ENCODE data around the gene OTUD5.

Gene OTUD5

GRCh38 chrX:48971249-48972219 lies 14.1 kb upstream of the OTUD5 start, which contains the start of gene KCND1:
TSS of gene KCND1 (minus strand) at chrX:48971844. CDS start at chrX:48970271, 1,573 bp downstream.
- no peak for DNase-seq

- DNase-seq: no peak
Observed at GRCh38 chrX:48969471-48969870, 12.1 kb upstream of the OTUD5 start.

DNA sequence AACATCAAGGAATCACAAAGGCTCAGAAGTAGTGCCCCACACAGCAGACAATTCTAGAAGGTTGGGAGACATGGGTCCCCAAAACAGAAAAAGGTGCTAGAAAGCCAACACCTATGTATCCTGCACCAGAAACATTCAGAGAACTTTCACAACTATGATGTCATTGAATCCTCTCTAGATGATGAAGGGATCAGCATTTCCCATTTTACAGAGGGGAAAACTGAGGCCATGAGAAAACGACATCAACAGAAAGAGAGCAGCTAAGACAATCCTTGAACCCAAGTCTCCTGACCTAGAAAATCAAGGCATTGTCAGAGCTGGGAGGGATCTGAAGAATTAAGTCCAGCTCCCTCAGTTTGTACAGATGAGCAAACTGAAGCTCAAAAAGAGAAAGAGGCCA lies 11.0 kb upstream of the OTUD5 start:
- DNase-seq: no peak

- DNase-seq: no peak
Observed at GRCh38 chrX:48966796-48967579, 9.6 kb upstream of the OTUD5 start.

- no peak for DNase-seq
Observed at GRCh38 chrX:48965959-48966358, 8.6 kb upstream of the OTUD5 start.

- no peak for DNase-seq
Observed at GRCh38 chrX:48961585-48962091, 4.2 kb upstream of the OTUD5 start.

GRCh38 chrX:48960291-48960690 lies 2.9 kb upstream of the OTUD5 start:
- DNase-seq: no peak

DNA sequence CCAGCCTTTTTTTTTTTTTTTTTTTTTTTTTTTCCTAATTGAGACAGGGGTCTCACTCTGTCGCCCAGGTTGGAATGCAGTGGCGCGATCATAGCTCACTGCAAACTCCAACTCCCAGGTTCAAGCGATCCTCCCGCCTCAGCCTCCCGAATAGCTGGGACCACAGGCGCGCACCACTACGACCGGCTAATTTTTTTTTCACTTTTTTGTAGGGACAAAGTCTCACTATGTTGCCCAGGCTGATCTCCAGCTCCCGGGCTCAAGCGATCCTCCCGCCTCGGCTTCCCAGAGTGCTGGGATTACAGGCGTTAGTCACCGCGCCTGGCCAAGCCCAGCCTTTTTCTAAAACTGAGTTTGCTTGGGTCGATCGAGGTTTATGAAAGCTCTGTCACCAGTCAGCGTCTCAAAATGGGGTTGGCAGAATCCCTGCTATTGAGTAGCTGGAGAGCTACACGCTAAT lies 1.3 kb upstream of the OTUD5 start:
- DNase-seq: no peak

DNA sequence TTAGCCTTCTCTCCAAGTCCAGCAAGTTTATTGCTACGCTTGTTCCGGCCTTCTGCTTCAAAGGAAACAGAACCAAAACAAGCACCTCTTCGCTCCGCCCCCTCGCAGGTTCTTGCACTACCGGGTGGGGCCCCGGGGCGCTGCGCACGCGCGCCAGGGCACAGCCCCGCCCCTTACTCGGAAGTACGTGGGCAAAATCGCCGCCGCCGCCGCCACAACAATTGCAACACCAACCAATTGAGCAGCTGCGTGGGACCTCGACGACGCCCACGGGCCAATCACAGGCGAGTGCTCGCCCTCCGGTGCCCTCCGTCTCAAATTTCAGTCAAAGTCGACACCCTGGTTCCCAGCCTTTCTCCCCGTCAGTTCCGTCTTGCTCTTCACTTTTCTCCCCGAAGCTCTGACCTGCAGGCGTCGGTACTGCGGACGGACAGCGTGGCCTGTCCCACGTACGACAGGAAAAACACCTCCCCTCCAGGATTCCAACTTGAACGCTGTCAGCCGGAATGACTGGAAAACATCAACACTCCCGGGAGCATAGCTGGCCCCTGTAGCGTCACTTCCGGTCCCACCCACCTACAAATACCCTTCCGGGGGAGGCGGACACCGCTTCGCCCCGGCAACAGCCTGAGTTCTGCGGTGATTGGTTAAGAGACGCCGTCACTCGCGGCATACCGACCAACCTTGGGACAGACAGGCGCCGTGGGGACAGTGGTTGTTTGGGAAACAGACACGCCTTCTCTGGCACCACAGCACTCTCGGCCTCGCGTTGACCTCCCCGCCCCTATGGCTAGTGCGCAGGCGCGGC lies 624 bp upstream of the OTUD5 start:
- DNase-seq: peak; percentile 88

DNA sequence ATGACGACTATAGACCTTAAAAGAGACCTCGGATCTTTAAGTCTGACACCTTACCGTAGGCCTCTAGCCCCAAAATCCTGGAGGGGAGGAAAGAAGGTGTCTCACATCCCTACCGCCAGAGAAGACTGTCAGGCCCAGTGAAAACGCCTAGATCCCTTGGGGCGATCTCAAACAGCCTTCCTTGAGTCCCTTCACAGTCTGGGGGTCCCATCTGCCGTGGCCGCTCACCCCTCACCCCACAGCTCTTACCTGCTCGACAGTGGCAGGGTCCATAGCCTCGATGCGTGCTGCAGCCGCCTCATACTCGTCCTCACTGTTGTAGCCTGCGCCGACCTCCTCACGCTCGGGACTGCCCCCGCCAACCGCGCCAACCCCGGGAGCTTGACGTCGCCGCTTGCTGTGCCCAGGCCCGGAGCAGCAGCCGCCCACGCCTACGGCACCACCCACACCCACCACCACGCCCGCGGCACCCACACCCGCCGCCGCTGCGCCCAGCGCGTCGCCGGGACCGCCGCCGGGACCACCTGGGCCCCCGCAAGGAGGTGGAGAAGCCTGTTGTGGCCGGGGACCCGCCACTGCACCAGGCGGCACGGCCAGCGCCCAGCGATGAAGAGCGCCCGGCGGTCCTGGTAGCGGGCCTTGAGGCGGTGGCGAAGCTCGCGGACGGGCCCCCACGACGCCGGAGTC lies 536 bp downstream of the OTUD5 start:
- DNase-seq: peak; percentile 32

GRCh38 chrX:48948589-48948988 lies 8.8 kb downstream of the OTUD5 start:
- DNase-seq: no peak

DNA sequence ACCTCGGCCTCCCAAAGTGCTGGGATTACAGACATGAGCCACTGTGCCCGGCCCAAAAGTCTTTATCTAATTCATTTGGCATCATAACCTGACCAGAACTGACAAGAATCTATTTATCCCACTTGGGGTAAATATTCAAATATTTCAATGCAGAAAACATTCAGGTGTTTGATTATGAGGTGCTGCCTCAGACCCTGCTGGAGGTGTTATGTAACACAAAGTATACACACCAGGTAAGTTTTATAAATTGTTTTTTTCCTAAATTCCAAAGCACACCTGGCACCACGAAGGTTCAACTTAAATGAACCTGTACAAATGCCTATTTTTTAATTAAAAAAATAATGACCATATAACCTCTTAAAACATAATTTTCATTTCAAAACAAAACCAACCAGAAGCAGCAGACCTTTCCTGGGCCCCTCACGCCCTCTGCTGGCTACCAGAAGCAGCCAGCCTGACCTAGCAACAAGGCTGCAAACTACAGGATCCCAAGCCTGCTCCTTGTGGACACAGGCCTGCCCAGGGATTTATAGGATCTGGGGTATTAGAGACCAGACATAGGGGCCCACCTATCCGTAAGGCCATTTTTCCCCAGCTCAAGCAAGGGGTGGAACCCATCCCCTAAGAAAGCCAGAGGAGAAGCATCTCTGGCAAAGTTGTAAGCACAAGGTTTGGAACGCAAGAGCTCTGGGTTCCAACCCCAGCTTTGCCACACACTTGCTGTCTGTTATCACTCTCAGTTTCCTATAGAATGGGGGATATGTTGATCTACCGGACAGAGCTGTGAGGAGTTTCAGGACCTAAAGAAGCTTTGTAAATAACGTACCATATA lies 11.7 kb downstream of the OTUD5 start:
- no peak for DNase-seq

GRCh38 chrX:48942895-48943294 lies 14.5 kb downstream of the OTUD5 start:
- DNase-seq: no peak

DNA sequence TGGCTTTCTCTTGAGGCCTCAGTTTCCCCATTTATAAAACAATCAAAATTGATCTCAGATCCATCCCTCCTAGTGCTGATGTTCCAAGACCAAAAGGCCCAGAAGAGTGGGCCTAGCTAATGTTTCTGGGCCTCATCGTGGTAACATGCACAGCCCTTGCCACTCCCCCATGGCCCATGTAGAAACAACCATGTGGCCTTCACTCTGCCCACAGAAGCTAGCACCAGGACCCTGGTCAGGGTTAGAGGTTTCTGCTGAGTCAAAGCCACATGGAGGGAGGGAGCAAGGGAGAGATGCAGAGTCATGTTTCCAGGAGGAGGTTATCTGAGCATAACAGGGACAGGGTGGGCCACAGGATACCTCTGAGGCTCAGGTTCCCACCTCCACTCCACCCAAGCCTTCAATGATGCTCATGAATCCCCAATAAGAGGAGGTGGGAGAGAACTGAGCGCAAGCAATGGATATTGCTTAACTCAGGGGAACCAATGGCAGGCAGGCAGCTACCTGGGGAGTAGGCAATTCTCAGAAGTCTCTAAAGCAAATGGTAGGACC lies 16.9 kb downstream of the OTUD5 start:
- no peak for DNase-seq

- DNase-seq: no peak
Observed at GRCh38 chrX:48939524-48940228, 17.7 kb downstream of the OTUD5 start.

DNA sequence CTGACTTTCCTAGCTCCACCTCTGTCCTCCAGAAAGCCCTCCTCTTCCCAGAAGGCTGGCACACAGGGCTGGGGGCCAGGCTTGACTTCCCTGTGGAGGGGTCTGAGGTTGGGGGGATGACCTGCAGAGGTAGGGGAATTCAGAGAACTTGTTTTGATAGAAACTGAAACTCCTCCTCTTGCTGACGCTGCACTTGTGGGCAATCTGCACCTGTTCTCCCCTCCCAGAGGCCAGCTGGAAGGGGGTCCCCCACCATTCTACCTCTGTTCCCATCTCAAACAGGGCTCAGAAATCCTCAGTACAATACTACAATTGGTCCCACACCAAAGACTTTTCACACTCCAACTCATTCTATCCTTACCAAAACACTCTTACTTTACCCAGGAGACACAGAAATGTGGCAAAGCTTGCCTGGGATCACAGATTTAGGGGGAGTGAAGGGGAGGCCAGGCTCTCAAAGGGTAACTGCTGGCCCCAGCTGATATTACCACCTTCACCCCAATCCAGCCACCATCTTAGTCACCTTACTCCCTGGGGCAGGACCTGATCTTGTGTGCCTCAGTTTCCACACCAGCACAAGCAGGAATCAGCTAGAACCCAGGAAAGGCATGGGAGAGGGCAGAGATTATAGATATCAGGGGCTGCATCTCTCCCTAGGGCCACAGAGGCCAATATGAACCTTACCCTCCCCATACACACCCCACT lies 18.5 kb downstream of the OTUD5 start:
- DNase-seq: peak; percentile 45

- DNase-seq: peak; percentile 86
Observed at GRCh38 chrX:48937054-48937907, 20.1 kb downstream of the OTUD5 start.

DNA sequence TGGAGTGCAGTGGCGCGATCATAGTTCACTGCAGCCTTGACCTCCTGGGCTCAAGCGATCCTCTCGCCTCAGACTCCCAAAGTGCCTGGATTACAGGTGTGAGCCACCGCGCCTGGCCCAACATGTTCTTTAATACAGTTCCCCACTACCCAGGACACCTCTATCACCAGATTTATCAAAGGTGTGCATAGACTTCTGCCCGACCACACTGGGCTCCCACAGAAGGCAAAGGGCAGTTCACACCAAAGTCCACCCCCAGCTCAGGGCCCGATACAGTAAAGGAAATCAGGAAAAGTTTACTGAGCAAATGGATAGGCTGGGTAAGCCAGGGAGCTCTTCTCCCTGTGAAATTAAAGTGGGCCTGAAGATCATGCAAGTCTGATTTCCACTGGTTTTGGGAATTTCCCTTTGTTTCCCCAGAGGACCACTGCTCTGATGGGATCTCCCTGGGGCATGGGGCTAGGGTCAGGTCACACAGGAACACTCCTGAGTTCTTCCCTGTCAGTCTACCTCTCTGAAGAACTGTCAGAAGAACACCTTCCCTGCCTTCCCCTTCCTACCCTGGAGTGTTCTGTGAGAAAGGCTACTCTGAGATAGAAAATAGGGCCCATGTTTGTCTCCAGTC lies 20.9 kb downstream of the OTUD5 start:
- DNase-seq: no peak
